ENCODE results near the gene PREX1.

Gene PREX1

GRCh38 chr20:48769069-48769983 is 58.5 kb downstream of the PREX1 start:
- no peak for TF ChIP-seq CTCF (IDR thresholded peaks at IDR 0.05; ENCODE audit: borderline replicate concordance, insufficient read depth, low read depth, low read length)
- H3K4me3 ChIP-seq (ENCODE audit: low read depth, low read length): no peak overlapping the region

GRCh38 chr20:48766961-48767960 is 60.5 kb downstream of the PREX1 start:
- TF ChIP-seq CTCF (IDR thresholded peaks at IDR 0.05; ENCODE audit: borderline replicate concordance, insufficient read depth, low read depth, low read length): no peak
- H3K4me3 ChIP-seq (ENCODE audit: low read depth, low read length): no peak overlapping the region

- H3K4me3 ChIP-seq (ENCODE audit: low read depth, low read length): no peak overlapping the region
- TF ChIP-seq CTCF (IDR thresholded peaks at IDR 0.05; ENCODE audit: borderline replicate concordance, insufficient read depth, low read depth, low read length): no peak
Measured at GRCh38 chr20:48766205-48766604, 61.6 kb downstream of the PREX1 start.

- no peak overlapping the region for H3K4me3 ChIP-seq (ENCODE audit: low read depth, low read length)
- no peak for TF ChIP-seq CTCF (IDR thresholded peaks at IDR 0.05; ENCODE audit: borderline replicate concordance, insufficient read depth, low read depth, low read length)
Measured at GRCh38 chr20:48765359-48765758, 62.4 kb downstream of the PREX1 start.

GRCh38 chr20:48763216-48763914 is 64.4 kb downstream of the PREX1 start:
- no peak for TF ChIP-seq CTCF (IDR thresholded peaks at IDR 0.05; ENCODE audit: borderline replicate concordance, insufficient read depth, low read depth, low read length)
- H3K4me3 ChIP-seq (ENCODE audit: low read depth, low read length): no peak overlapping the region

- TF ChIP-seq CTCF (IDR thresholded peaks at IDR 0.05; ENCODE audit: borderline replicate concordance, insufficient read depth, low read depth, low read length): no peak
- H3K4me3 ChIP-seq (ENCODE audit: low read depth, low read length): no peak overlapping the region
Measured at GRCh38 chr20:48761874-48762273, 65.9 kb downstream of the PREX1 start.
